Body of pancreas (tissue), 4 donors: ENCODE results near the gene SOBP.

Experiments
- POLR2A ChIP-seq, 3 donors: fragments of 450-650 bp; IDR thresholded peaks; one replicate each; pipeline ENCODE4 v1.6.1; 2016; ENCODE audit warnings: antibody characterized with exemption in 3 of 3, mild to moderate bottlenecking in 2 of 3
- TF ChIP-seq, protein P1 (sequence below), 7 experiments: fragments of 450-650 bp in 4 of 7; fragments of 200-600 bp in 3 of 7; sonication (generic) in 3 of 7; IDR thresholded peaks; one replicate each; pipeline ENCODE4 v1.5.1; 2016 to 2019; ENCODE audit warnings: antibody characterized with exemption in 7 of 7

DNA sequence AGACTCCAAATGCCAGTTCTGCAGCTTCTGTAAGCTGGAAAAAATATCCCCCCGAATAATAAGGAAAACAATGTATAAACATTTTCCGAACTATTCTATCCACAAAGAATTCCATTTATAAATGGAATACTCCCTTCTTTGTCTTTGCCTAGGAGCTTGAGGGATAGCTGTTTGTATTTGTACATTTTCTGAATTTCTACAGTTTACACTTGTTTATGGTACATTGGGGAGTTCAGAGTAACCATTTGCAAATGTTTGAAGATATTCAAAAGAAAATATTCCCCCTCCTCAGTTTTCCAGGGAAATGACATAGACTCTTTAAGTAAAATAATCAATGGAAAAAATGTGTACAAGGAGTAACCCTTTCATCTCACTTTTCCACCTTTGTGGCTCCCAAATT, 149.6 kb downstream of the SOBP start:
- TF ChIP-seq, protein P1, sequence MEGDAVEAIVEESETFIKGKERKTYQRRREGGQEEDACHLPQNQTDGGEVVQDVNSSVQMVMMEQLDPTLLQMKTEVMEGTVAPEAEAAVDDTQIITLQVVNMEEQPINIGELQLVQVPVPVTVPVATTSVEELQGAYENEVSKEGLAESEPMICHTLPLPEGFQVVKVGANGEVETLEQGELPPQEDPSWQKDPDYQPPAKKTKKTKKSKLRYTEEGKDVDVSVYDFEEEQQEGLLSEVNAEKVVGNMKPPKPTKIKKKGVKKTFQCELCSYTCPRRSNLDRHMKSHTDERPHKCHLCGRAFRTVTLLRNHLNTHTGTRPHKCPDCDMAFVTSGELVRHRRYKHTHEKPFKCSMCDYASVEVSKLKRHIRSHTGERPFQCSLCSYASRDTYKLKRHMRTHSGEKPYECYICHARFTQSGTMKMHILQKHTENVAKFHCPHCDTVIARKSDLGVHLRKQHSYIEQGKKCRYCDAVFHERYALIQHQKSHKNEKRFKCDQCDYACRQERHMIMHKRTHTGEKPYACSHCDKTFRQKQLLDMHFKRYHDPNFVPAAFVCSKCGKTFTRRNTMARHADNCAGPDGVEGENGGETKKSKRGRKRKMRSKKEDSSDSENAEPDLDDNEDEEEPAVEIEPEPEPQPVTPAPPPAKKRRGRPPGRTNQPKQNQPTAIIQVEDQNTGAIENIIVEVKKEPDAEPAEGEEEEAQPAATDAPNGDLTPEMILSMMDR (IDR thresholded peaks at IDR 0.05) = no peak
- TF ChIP-seq POLR2A (IDR thresholded peaks at IDR 0.05) = no peak
